Loucy (cell line): ENCODE measurements around the gene COMMD7.

ENCODE experiments used
- EZH2phosphoT487 ChIP-seq: fragments of 200-600 bp; IDR thresholded peaks from 2 replicates; pipeline ENCODE4 v1.6.1; 2018; ENCODE audit warnings: antibody characterized with exemption, mild to moderate bottlenecking, moderate library complexity, borderline replicate concordance
- TF ChIP-seq, protein P1 (sequence below): fragments of 200-600 bp; sonication (generic); conservative IDR thresholded peaks from 2 replicates; pipeline ENCODE4 v1.5.1; 2014; ENCODE audit warnings: mild to moderate bottlenecking, antibody characterized with exemption, low read length

DNA sequence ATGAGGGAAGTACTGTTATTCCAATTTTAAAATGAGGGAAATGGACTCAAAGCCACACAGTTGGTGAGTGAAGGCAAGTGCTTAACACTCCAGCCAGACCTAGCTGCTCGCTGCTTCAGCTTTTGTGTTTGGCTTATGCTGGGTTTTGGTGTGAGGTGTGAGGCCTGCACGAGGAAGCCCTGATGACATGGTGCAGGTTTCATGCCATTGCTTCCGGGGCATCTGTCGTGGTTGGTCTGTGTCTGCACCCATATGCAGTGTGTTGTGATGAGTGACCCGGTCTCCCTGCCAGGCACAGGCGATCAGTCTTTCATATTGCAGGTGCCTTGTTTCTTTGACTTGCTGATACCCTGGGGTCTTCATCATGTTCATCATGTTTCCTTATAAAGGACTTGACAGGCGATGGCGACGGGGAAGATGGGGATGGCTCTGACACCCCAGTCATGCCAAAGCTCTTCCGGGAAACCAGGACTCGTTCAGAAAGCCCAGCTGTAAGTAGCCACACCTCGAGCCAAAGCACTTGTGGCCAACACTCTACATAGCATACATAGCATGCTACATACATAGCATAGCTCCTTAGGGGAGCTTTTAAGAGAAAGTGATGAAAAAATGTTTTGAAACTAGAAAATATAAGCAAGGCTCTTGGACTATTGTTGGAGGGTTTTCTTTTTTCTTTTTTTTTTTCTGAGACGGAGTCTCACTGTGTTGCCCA is 41.3 kb upstream of the COMMD7 start:
- TF ChIP-seq, protein P1, sequence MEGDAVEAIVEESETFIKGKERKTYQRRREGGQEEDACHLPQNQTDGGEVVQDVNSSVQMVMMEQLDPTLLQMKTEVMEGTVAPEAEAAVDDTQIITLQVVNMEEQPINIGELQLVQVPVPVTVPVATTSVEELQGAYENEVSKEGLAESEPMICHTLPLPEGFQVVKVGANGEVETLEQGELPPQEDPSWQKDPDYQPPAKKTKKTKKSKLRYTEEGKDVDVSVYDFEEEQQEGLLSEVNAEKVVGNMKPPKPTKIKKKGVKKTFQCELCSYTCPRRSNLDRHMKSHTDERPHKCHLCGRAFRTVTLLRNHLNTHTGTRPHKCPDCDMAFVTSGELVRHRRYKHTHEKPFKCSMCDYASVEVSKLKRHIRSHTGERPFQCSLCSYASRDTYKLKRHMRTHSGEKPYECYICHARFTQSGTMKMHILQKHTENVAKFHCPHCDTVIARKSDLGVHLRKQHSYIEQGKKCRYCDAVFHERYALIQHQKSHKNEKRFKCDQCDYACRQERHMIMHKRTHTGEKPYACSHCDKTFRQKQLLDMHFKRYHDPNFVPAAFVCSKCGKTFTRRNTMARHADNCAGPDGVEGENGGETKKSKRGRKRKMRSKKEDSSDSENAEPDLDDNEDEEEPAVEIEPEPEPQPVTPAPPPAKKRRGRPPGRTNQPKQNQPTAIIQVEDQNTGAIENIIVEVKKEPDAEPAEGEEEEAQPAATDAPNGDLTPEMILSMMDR: no peak
- TF ChIP-seq EZH2phosphoT487: no peak
